GM10248 (cell line): ENCODE measurements around the gene PPFIA3.

Experiments used
- CTCF ChIA-PET: fragments of 300-600 bp; sonication (Branson Sonifier 250); formaldehyde crosslinking; extraction: SDS; loops from one replicate; lab custom pipeline; 2021; ENCODE audit warnings: antibody characterized with exemption; lab: Yijun Ruan, JAX
- POLR2A ChIA-PET: fragments of 350-650 bp; sonication (Branson Sonifier 250); formaldehyde crosslinking; extraction: SDS; loops from one replicate; lab custom pipeline; 2020; ENCODE audit warnings: antibody characterized with exemption; lab: Yijun Ruan, JAX
- DNase-seq: peaks from one replicate; pipeline ENCODE4 v3.0.0; 2012; ENCODE audit errors: extremely low spot score
- TF ChIP-seq, protein P1 (sequence below): IDR thresholded peaks from 2 replicates; pipeline ENCODE4 v1.5.1; 2012; ENCODE audit warnings: mild to moderate bottlenecking, low read depth; ENCODE audit errors: extremely low read depth, missing control alignments, control extremely low read depth

PPFIA3 gene

DNA sequence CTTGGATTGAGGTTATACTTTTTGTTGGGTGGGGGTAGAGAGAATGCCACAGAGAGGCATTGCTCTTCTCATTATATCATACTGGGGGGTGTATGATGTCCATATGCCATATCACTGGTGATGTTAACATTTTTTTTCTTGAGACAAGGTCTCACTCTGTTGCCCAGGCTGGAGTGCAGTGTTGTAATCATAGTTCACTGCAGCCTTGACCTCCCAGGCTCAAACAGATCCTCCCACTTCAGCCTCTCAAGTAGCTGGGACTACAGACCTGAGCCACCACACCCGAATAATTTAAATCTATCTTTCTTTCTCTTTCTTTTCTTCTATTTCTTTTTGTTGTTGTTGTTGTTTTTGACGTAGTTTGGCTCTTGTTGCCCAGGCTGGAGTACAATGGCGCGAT, 39.0 kb upstream of the PPFIA3 start:
- POLR2A ChIA-PET = no interaction called here
- TF ChIP-seq, protein P1, sequence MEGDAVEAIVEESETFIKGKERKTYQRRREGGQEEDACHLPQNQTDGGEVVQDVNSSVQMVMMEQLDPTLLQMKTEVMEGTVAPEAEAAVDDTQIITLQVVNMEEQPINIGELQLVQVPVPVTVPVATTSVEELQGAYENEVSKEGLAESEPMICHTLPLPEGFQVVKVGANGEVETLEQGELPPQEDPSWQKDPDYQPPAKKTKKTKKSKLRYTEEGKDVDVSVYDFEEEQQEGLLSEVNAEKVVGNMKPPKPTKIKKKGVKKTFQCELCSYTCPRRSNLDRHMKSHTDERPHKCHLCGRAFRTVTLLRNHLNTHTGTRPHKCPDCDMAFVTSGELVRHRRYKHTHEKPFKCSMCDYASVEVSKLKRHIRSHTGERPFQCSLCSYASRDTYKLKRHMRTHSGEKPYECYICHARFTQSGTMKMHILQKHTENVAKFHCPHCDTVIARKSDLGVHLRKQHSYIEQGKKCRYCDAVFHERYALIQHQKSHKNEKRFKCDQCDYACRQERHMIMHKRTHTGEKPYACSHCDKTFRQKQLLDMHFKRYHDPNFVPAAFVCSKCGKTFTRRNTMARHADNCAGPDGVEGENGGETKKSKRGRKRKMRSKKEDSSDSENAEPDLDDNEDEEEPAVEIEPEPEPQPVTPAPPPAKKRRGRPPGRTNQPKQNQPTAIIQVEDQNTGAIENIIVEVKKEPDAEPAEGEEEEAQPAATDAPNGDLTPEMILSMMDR = no peak
- CTCF ChIA-PET = no interaction called here
- DNase-seq = no peak

DNA sequence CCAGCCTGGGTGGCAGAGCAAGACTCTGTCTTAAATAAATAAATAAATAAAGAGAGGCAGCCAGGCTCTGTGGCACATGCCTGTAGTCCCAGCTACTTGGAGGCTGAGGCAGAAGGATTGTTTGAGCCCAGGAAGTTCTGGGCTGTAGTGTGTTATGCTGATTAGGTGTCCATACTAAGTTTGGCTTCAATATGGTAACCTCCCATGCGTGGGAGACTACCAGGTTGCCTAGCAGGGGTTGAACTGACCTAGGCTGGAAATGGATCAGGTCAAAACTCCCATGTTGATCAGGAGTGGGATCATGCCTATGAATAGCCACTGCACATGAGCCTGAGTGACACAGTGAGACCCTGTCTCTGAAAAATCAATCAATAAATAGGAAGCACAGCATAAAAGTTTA, 38.1 kb upstream of the PPFIA3 start:
- ChIA-PET POLR2A (no interaction called here), CTCF (interaction anchor here (1.2 to 2.0 kb wide), 3 partner anchors 17 to 118 kb away, joined by 4 to 10 read pairs (median 7); no protein-coding TSS in a partner anchor)

DNA sequence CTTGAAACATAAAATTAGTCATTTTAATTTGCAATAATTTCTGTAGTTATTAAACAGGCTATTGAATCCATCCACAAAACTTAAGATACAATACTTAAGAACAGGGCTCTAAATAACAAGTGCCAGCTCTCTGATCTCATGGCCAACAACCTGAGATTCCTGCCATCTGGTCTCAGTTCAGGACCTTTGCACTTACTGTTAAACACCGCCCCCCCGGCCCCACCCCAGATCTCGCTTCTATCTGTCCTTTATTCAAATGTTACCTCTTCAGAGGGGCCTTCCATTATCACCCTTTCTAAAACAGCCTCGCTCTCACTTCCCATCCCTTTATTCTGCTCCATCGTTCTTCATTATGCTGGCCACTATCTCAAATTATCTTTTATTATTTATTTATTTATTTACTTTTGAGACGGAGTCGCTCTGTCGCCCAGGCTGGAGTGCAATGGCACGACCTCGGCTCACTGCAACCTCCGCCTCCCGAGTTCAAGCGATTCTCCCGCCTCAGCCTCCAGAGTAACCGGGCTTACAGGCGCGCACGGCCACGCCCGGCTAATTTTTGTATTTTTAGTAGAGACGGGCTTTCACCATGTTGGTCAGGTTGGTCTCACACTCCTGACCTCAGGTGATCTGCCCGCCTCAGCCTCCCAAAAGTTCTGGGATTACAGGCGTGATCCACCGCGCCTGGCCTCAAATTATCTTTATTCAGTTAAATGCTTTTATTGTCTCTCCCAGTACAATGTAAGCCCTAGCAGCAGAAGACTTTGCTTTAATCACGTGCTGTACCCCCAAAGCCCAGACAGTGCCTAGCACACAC, 34.9 kb upstream of the PPFIA3 start:
- ChIA-PET CTCF (no interaction called here), POLR2A (no interaction called here)
- TF ChIP-seq, protein P1 = no peak
- no peak for DNase-seq

More for the DNA sequence above, 38.1 kb upstream of the PPFIA3 start:
- TF ChIP-seq, protein P1 = no peak
- no peak for DNase-seq

DNA sequence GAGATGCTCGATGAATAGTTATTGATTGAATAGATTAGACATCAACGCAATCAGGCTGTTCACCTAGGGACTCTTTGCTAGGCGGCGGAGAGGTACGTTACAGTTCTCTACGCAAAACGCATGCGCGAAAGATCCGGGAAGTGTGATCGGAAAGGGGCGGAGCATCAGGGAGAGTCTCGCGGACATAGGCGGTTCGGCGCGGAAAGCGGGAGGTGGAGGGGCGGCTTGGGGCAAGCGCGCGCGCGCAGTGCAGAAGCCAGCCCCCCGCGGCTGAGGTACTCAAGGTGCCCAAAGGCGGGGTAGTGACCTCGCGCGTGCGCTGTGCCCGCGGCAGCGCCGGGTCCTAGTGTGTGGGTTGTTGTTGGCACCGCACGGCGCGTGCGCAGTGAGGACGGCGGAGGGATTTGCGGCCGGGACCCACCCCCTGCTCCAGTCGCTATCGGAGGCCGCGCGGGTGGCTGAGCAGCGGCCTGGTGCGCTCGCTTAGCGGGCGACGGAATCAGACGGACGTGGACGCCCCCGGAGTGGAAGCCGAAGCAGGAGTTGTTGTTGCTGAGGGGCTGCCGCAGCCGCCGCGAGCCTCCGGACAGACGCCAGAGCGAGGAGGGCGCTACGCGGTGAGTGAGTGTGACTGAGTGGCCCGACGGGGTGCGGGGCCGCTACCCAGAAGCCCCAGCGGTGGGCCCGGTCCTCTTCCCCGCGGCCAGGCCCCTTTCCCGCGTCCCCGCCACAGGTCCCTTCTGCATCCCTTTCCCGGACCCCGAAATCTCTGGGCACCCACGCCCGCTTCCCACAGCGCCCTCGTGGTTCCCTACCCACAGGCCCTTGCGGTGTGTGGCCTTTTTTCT, 34.1 kb upstream of the PPFIA3 start, which contains the start of gene SNRNP70:
Gene SNRNP70, plus strand, starts transcription at position 432 of the 848 bp plus-strand sequence. CDS start 964 bp downstream, outside the sequence.
- CTCF ChIA-PET = interaction anchor here (3.9 kb wide), 1 partner anchor 12 kb away, joined by 30 read pairs; no protein-coding TSS in a partner anchor
- peak; percentile 99 for DNase-seq
- TF ChIP-seq, protein P1 = no peak
- POLR2A ChIA-PET = no interaction called here

DNA sequence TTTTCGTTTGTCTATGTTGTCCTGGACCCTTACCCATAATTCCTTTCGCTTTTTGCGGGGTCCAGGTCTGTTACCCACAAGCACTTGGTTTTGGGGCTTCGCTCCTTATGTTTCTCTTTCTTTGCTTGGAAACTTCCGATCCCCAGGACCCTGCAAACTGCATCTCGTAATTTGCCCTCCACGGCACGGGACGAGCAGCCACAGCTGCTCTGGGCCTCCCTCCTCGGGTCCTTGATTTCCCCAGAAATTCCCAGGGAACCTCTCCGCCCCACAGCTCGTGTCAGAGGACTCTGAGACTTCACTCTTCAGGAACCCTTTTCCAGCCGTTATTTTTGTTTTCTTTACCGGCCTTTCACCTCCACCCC, 33.5 kb upstream of the PPFIA3 start:
- POLR2A ChIA-PET = no interaction called here
- DNase-seq = no peak
- CTCF ChIA-PET = interaction anchor here (3.9 kb wide), 1 partner anchor 12 kb away, joined by 30 read pairs; no protein-coding TSS in a partner anchor
- TF ChIP-seq, protein P1 = no peak

DNA sequence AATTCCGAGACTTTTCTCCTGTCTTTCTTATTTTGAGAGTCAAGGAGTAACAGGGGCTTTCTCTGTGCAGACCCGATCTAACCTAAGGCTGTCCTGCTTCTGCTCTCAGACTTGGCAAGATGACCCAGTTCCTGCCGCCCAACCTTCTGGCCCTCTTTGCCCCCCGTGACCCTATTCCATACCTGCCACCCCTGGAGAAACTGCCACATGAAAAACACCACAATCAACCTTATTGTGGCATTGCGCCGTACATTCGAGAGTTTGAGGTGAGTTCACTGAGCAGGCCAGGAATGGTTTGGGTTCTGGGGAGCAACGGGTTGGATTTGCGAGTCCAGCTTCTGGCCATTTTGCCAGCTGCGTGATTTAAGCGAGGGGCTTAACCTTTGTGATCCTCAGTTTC, 33.0 kb upstream of the PPFIA3 start:
- DNase-seq = no peak
- ChIA-PET CTCF (interaction anchor here (1.0 to 3.9 kb wide), 3 partner anchors 11 to 59 kb away, joined by 3 to 30 read pairs (median 3); no protein-coding TSS in a partner anchor), POLR2A (no interaction called here)
- TF ChIP-seq, protein P1 = no peak
